Measurements from ENCODE around the gene CPPED1.
A peak's percentile ranks its signal among the peaks of the same experiment; 100 is the strongest.

The CPPED1 gene

DNA sequence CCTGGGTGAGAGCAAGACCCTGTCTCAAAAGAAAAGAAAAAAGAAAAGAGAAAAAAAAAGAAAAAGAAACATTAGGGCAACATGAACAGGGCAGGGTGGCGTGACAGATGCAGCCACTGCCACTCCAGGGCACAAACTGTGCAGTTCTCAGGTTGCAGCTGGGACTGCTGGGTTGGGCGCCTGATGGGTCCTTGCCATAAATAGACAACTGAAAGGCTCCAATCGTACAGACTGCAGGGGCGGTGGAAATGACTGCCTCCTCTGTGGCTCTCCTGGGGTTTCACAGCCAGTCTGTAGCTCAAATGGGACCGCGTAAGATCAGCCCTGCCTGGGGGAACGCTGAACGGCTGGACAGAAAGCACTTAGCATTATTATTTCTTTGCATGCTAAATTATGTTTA, 130.7 kb downstream of the CPPED1 start:
- no peak for DNase-seq (ENCODE audit: low read depth)
- TF ChIP-seq, protein P1, sequence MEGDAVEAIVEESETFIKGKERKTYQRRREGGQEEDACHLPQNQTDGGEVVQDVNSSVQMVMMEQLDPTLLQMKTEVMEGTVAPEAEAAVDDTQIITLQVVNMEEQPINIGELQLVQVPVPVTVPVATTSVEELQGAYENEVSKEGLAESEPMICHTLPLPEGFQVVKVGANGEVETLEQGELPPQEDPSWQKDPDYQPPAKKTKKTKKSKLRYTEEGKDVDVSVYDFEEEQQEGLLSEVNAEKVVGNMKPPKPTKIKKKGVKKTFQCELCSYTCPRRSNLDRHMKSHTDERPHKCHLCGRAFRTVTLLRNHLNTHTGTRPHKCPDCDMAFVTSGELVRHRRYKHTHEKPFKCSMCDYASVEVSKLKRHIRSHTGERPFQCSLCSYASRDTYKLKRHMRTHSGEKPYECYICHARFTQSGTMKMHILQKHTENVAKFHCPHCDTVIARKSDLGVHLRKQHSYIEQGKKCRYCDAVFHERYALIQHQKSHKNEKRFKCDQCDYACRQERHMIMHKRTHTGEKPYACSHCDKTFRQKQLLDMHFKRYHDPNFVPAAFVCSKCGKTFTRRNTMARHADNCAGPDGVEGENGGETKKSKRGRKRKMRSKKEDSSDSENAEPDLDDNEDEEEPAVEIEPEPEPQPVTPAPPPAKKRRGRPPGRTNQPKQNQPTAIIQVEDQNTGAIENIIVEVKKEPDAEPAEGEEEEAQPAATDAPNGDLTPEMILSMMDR (conservative IDR thresholded peaks at IDR 0.05; ENCODE audit: control insufficient read depth, insufficient read depth, low read depth, low read length): no peak
- no peak overlapping the region for H3K4me3 ChIP-seq (ENCODE audit: control insufficient read depth, low read depth, low read length)

DNA sequence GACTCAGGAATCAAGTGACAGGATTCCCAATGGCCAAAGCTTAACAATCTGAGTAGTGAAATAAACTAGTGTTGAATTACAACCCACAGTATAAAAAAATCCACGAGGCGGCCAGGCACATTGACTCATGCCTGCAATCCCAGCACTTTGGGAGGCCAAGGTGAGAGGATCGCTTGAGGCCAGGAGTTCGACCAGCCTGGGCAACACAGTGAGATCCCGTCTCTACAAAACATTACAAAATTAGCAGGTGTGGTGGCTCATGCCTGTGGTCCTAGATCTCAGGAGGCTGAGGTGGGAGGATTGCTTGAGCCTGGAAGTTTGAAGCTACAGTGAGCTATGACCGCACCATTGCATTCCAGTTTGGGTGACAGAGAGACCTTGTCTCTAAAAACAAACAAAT, 133.8 kb downstream of the CPPED1 start:
- no peak overlapping the region for H3K4me3 ChIP-seq (ENCODE audit: control insufficient read depth, low read depth, low read length)
- no peak for DNase-seq (ENCODE audit: low read depth)
- TF ChIP-seq, protein P1 (conservative IDR thresholded peaks at IDR 0.05; ENCODE audit: control insufficient read depth, insufficient read depth, low read depth, low read length): no peak

DNA sequence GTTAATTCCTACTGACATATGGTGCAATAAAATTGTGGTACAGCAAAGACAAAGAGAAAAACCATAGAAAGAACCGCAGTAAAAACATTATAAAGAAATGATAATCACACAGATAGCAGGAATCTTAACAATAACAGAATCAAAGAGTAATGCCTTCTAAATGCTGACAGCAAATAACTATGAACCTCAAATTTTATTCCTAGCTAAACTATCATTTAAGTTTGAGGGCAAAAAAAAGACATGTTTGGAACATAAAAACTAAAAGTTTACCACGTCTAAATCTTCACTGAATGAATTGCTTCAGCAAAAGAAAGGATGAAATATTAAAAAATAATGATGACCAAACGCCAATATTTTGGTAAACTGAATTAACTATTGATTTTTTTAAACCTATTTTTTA, 135.8 kb downstream of the CPPED1 start:
- TF ChIP-seq, protein P1 (conservative IDR thresholded peaks at IDR 0.05; ENCODE audit: control insufficient read depth, insufficient read depth, low read depth, low read length): no peak
- H3K4me3 ChIP-seq (ENCODE audit: control insufficient read depth, low read depth, low read length): no peak overlapping the region
- DNase-seq (ENCODE audit: low read depth): no peak

DNA sequence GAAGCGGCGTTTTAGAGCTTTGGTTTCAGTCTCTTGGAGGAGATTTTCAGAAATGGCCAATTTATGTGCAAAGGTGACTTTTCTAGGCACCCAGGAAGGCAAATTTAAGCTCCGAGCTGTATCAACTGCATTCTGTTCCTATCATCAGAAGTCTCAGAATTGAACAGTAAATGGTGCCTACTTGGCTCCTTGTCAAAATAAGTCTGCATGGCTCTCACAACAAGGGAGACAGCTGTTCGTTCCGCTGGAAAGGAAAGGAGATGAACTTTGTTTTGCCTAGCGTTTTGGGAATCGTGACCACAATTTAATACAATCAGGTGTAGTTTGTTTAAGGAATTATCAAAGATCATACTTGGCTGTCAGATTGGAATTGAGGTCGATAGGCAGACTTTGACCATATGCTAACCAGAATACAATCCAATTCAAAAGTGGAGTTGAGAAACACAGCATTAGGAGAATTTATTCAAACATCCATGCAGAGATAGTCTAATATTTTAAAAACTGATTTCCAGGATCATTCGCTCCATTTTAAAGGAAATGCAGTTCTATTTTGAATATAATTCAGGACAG, 139.4 kb downstream of the CPPED1 start:
- H3K4me3 ChIP-seq (ENCODE audit: control insufficient read depth, low read depth, low read length): no peak overlapping the region
- TF ChIP-seq, protein P1 (conservative IDR thresholded peaks at IDR 0.05; ENCODE audit: control insufficient read depth, insufficient read depth, low read depth, low read length): no peak

GRCh38 chr16:12661656-12662172, 142.0 kb downstream of the CPPED1 start:
- no peak overlapping the region for H3K4me3 ChIP-seq (ENCODE audit: control insufficient read depth, low read depth, low read length)
- TF ChIP-seq, protein P1 (conservative IDR thresholded peaks at IDR 0.05; ENCODE audit: control insufficient read depth, insufficient read depth, low read depth, low read length): no peak
- DNase-seq (ENCODE audit: low read depth): peak; percentile 37

More for the DNA sequence above, 139.4 kb downstream of the CPPED1 start:
- no peak for DNase-seq (ENCODE audit: low read depth)

- no peak overlapping the region for H3K4me3 ChIP-seq (ENCODE audit: control insufficient read depth, low read depth, low read length)
- TF ChIP-seq, protein P1 (conservative IDR thresholded peaks at IDR 0.05; ENCODE audit: control insufficient read depth, insufficient read depth, low read depth, low read length): no peak
- DNase-seq (ENCODE audit: low read depth): no peak
These were observed 143.8 kb downstream of the CPPED1 start for GRCh38 chr16:12659871-12660270.
